PC-3 (cell line): Measurements from ENCODE around the gene HES3. TPM values are rescaled to one million over a fixed set of nuclear protein-coding genes. Genes with fewer than 3 reads are reported as not detected.

Experiments
- ATAC-seq: fragments of 200-7000 bp; cut with Tn5 transposase; 2 replicates; pipeline ENCODE4 v1.9.1; 2020; ENCODE audit warnings: mild to moderate bottlenecking, moderate library complexity
- BruUV-seq: library from RNA; stranded (reverse); fragments of 400-500 nt; replicated peaks from 2 replicates; lab custom pipeline; 2021; lab: Mats Ljungman, UMichigan
- CTCF ChIA-PET: fragments of 300-600 bp; sonication (Branson Sonifier 250); formaldehyde crosslinking; loops from one replicate; lab custom pipeline; 2022; ENCODE audit warnings: antibody characterized with exemption; lab: Charles Lee
- POLR2A ChIA-PET: fragments of 300-600 bp; sonication (Branson Sonifier 250); formaldehyde crosslinking; loops from one replicate; lab custom pipeline; 2022; ENCODE audit warnings: antibody characterized with exemption; ENCODE audit not compliant: unreplicated experiment; lab: Charles Lee
- DNase-seq: peaks from one replicate; pipeline ENCODE4 v3.0.0-alpha.2; 2015
- H2AFZ ChIP-seq: fragments of 300-600 bp; sonication (generic); 2 replicates; pipeline ENCODE4 v1.6.0; 2016; ENCODE audit warnings: antibody characterized with exemption, low read length
- H3F3A ChIP-seq: fragments of 300-600 bp; sonication (generic); one replicate; pipeline ENCODE4 v1.6.0; 2017; ENCODE audit warnings: antibody characterized with exemption, low read length, control low read depth, mild to moderate bottlenecking; ENCODE audit not compliant: unreplicated experiment
- H3K27ac ChIP-seq: fragments of 300-600 bp; sonication (generic); 2 replicates; pipeline ENCODE4 v1.5.1; 2016; ENCODE audit warnings: mild to moderate bottlenecking, low read length
- H3K27me3 ChIP-seq: fragments of 300-600 bp; sonication (generic); 2 replicates; pipeline ENCODE4 v1.6.1; 2016; ENCODE audit warnings: low read length, mixed read lengths
- H3K36me3 ChIP-seq: fragments of 300-600 bp; sonication (generic); 2 replicates; pipeline ENCODE4 v1.6.1; 2016; ENCODE audit warnings: low read depth, mixed run types, low read length, mixed read lengths
- H3K4me1 ChIP-seq: fragments of 300-600 bp; sonication (generic); 2 replicates; pipeline ENCODE4 v1.5.1; 2016; ENCODE audit warnings: low read length; ENCODE audit not compliant: insufficient read depth
- H3K4me2 ChIP-seq: fragments of 300-600 bp; sonication (generic); 2 replicates; pipeline ENCODE4 v1.6.0; 2016; ENCODE audit warnings: low read length
- H3K4me3 ChIP-seq: fragments of 300-600 bp; sonication (generic); 2 replicates; pipeline ENCODE4 v1.5.1; 2016; ENCODE audit warnings: mild to moderate bottlenecking, low read length, mixed read lengths
- H3K79me2 ChIP-seq: fragments of 300-600 bp; sonication (generic); 2 replicates; pipeline ENCODE4 v1.6.1; 2017; ENCODE audit warnings: low read length, mixed read lengths
- H3K9ac ChIP-seq: fragments of 300-600 bp; sonication (generic); 2 replicates; pipeline ENCODE4 v1.6.0; 2016; ENCODE audit warnings: mild to moderate bottlenecking, low read length
- H3K9me2 ChIP-seq: fragments of 300-600 bp; sonication (generic); replicated peaks from 2 replicates; pipeline ENCODE4 v1.6.1; 2016; ENCODE audit warnings: mixed run types, low read length, mixed read lengths
- H3K9me3 ChIP-seq: fragments of 300-600 bp; sonication (generic); 2 replicates; pipeline ENCODE4 v1.6.1; 2016; ENCODE audit warnings: low read length, mixed read lengths
- H4K20me1 ChIP-seq: fragments of 300-600 bp; sonication (generic); 2 replicates; pipeline ENCODE4 v1.6.1; 2016; ENCODE audit warnings: low read length, mixed read lengths
- EZH2 ChIP-seq: fragments of 300-600 bp; sonication (generic); IDR thresholded peaks from one replicate; pipeline ENCODE4 v1.6.1; 2017; ENCODE audit warnings: antibody characterized with exemption, mild to moderate bottlenecking, low read length; ENCODE audit not compliant: unreplicated experiment
- EZH2phosphoT487 ChIP-seq: fragments of 300-600 bp; sonication (generic); IDR thresholded peaks from 2 replicates; pipeline ENCODE4 v1.6.1; 2018; ENCODE audit warnings: mild to moderate bottlenecking, antibody characterized with exemption, low read length, borderline replicate concordance
- intact Hi-C: fragments of 100-400 bp; cut with micrococcal nuclease; formaldehyde crosslinking; loops from 2 replicates; pipeline ENCODE4 v1.9.0; 2023
- total RNA-seq: library from RNA; depleted of rRNA; stranded (reverse); fragments of >200 nt; gene quantifications from 2 replicates; pipeline ENCODE4 v1.2.3, GENCODE V29; 2014
- TF ChIP-seq, protein P1 (sequence below): fragments of 300-600 bp; sonication (generic); conservative IDR thresholded peaks from 2 replicates; pipeline ENCODE4 v1.5.1; 2017; ENCODE audit warnings: antibody characterized with exemption, low read depth, mild to moderate bottlenecking, low read length

HES3 gene
- total RNA-seq, 1 experiment from 2014 or later: not detected

GRCh38 chr1:6208723-6209660 lies 35.0 kb upstream of the HES3 start:
- H4K20me1 ChIP-seq: no peaks in the 10 kb centered on the region
- peaks cover 14% of the 10 kb centered on the region; the same call in 1 of the 2 replicates for H3K4me1 ChIP-seq
- intact Hi-C loops: loop anchor here (5.0 kb wide), 2 partner anchors 38 to 93 kb away; no protein-coding TSS in a partner anchor
- H3K4me3 ChIP-seq: no peak overlapping the region
- DNase-seq (no peak), ATAC-seq (no peak)
- no peaks in the 10 kb centered on the region for H3K9me2 ChIP-seq
- BruUV-seq: no TSS peak
- H3K36me3 ChIP-seq: peaks cover 36% of the 10 kb centered on the region
- H3K9me3 ChIP-seq: no peaks in the 10 kb centered on the region
- no peaks in the 10 kb centered on the region for H3F3A ChIP-seq
- no peak for TF ChIP-seq EZH2phosphoT487
- no peak for TF ChIP-seq EZH2
- TF ChIP-seq, protein P1, sequence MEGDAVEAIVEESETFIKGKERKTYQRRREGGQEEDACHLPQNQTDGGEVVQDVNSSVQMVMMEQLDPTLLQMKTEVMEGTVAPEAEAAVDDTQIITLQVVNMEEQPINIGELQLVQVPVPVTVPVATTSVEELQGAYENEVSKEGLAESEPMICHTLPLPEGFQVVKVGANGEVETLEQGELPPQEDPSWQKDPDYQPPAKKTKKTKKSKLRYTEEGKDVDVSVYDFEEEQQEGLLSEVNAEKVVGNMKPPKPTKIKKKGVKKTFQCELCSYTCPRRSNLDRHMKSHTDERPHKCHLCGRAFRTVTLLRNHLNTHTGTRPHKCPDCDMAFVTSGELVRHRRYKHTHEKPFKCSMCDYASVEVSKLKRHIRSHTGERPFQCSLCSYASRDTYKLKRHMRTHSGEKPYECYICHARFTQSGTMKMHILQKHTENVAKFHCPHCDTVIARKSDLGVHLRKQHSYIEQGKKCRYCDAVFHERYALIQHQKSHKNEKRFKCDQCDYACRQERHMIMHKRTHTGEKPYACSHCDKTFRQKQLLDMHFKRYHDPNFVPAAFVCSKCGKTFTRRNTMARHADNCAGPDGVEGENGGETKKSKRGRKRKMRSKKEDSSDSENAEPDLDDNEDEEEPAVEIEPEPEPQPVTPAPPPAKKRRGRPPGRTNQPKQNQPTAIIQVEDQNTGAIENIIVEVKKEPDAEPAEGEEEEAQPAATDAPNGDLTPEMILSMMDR: no peak
- no peak overlapping the region for H3K4me2 ChIP-seq
- peaks cover 34% of the 10 kb centered on the region for H3K79me2 ChIP-seq
- no peaks in the 10 kb centered on the region for H3K27me3 ChIP-seq
- ChIA-PET CTCF (no interaction called here), POLR2A (interaction anchor here (0.7 kb wide), 1 partner anchor 8 kb away, joined by 16 read pairs; no protein-coding TSS in a partner anchor)
- H3K27ac ChIP-seq: no peak overlapping the region
- no peak overlapping the region for H2AFZ ChIP-seq
- no peak overlapping the region for H3K9ac ChIP-seq

DNA sequence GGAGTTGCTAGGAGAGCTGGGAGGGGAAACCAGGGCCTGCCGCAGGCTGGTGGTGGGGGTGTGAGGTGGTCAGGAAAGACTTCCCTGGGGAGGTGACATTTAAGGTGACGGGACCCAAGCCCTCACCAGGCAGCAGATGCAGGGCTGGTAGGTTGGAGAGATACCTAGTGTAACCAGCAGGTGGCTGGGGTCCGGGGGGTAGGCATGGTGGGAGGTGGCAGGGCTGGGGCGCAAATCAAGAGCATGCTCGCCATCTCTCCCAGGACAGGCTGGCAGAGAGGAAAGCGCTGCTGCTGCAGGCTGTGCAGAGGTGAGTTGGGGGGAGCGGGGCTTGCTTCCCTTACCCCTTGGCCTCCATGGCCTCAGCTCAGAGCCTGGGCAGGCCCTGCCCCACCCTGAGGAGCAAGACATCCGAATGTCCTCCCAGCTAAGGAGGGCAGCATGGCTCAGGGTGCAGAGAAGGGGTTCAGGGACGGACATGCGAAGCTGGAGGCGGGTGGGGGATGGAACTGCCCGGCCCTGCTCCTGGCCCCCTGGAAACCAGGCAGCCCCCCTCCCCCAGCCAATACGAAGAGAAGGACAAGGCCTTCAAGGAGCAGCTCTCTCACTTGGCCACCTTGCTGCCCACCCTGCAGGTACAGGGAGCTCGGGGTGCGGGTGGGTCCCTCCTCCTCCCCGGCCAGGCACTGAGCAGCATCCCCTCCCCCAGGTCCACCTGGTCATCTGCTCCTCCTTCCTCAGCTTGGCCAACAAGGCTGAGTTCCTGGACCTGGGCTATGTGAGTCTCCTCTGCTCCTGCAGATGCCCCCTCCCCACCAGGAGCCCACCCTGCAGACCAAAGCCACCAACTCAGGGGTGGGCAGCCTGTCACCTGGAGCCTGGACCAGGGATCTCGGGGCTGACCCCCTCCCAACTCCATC lies 34.1 kb upstream of the HES3 start:
- POLR2A ChIA-PET: no interaction called here
- BruUV-seq: no TSS peak
- H3K79me2 ChIP-seq: peaks cover 34% of the 10 kb centered on the region
- no peak overlapping the region for H3K9ac ChIP-seq
- ATAC-seq (no peak), DNase-seq (no peak)
- H3K27ac ChIP-seq: no peak overlapping the region
- intact Hi-C loops: loop anchor here (5.0 kb wide), 2 partner anchors 37 to 92 kb away; no protein-coding TSS in a partner anchor
- peaks cover 36% of the 10 kb centered on the region for H3K36me3 ChIP-seq
- H4K20me1 ChIP-seq: no peaks in the 10 kb centered on the region
- no peak for TF ChIP-seq EZH2
- TF ChIP-seq, protein P1: peak; percentile 55; the same call in 1 of the 2 replicates
- peaks cover 10% of the 10 kb centered on the region; the same call in 1 of the 2 replicates for H3K4me1 ChIP-seq
- no peaks in the 10 kb centered on the region for H3K9me2 ChIP-seq
- no peak overlapping the region for H3K4me2 ChIP-seq
- no peaks in the 10 kb centered on the region for H3K9me3 ChIP-seq
- H3F3A ChIP-seq: no peaks in the 10 kb centered on the region
- no peaks in the 10 kb centered on the region for H3K27me3 ChIP-seq
- H2AFZ ChIP-seq: no peak overlapping the region
- CTCF ChIA-PET: no interaction called here
- no peak overlapping the region for H3K4me3 ChIP-seq
